Esophagus muscularis mucosa (tissue), 4 donors: ENCODE data around the gene ALG14. TPM values are rescaled to one million over a fixed set of nuclear protein-coding genes. Genes with fewer than 3 reads are reported as not detected.

Source experiments
- DNase-seq: peaks from one replicate; pipeline ENCODE4 v3.0.0-alpha.2; 2017; ENCODE audit errors: extremely low spot score
- H3K27ac ChIP-seq, 4 donors: fragments of 200-600 bp; sonication (generic); replicated peaks in 1 of 4; 1 replicate in 3 of 4; 2 replicates in 1 of 4; pipeline ENCODE4 v1.5.1; 2016 to 2019; ENCODE audit warnings: mild to moderate bottlenecking in 1 of 4
- H3K27me3 ChIP-seq, 4 donors: fragments of 200-600 bp; sonication (generic); one replicate each; pipeline versions ENCODE4 v1.5.1 to v1.6.0; 2016 to 2019
- H3K36me3 ChIP-seq, 4 donors: fragments of 200-600 bp; sonication (generic); one replicate each; pipeline ENCODE4 v1.5.1; 2016 to 2019
- H3K4me1 ChIP-seq, 4 donors: fragments of 200-600 bp; sonication (generic); one replicate each; pipeline ENCODE4 v1.5.1; 2016 to 2019
- H3K4me3 ChIP-seq, 4 donors: fragments of 200-600 bp; sonication (generic); 1 replicate in 2 of 4; 2 replicates in 2 of 4; pipeline ENCODE4 v1.5.1; 2016 to 2019; ENCODE audit warnings: mild to moderate bottlenecking in 4 of 4, moderate library complexity in 1 of 4
- H3K9me3 ChIP-seq, 4 donors: fragments of 200-600 bp; sonication (generic); 1 replicate in 3 of 4; 2 replicates in 1 of 4; pipeline ENCODE4 v1.5.1; 2016 to 2019
- EP300 ChIP-seq: sonication (generic); formaldehyde crosslinking; IDR thresholded peaks from one replicate; pipeline ENCODE4 v1.6.1; 2017; ENCODE audit warnings: antibody characterized with exemption
- POLR2A ChIP-seq: fragments of 450-650 bp; IDR thresholded peaks from one replicate; pipeline ENCODE4 v1.6.1; 2017; ENCODE audit warnings: antibody characterized with exemption, moderate library complexity, mild to moderate bottlenecking, low read depth
- POLR2AphosphoS5 ChIP-seq, 2 donors: sonication (generic); formaldehyde crosslinking; IDR thresholded peaks; one replicate each; pipeline ENCODE4 v1.6.1; 2017; ENCODE audit warnings: antibody characterized with exemption in 2 of 2
- WGBS: methylation state at CpG from one replicate; pipeline ENCODE4 v1.1.5; 2018; 5-methylcytosine and 5-hydroxymethylcytosine counted together
- intact Hi-C: fragments of 100-400 bp; cut with DNase I; formaldehyde crosslinking; loops from one replicate; pipeline ENCODE4 v1.15.1; 2023
- total RNA-seq, 4 donors: library from RNA; depleted of rRNA; stranded (reverse); fragments of >200 nt; gene quantifications; one replicate each; pipeline versions ENCODE4 v1.1.0 to v1.2.1, GENCODE V29; 2016
- TF ChIP-seq, protein P1 (sequence below), 3 experiments: fragments of 200-600 bp in 2 of 3; fragments of 450-650 bp in 1 of 3; sonication (generic) in 2 of 3; IDR thresholded peaks; one replicate each; pipeline ENCODE4 v1.5.1; 2017 to 2019; ENCODE audit warnings: antibody characterized with exemption in 3 of 3, mild to moderate bottlenecking in 2 of 3, moderate library complexity in 1 of 3

Gene ALG14
- total RNA-seq, 4 donors from 2014 or later, result 0.52 to 0.83 (median 0.74) TPM

DNA sequence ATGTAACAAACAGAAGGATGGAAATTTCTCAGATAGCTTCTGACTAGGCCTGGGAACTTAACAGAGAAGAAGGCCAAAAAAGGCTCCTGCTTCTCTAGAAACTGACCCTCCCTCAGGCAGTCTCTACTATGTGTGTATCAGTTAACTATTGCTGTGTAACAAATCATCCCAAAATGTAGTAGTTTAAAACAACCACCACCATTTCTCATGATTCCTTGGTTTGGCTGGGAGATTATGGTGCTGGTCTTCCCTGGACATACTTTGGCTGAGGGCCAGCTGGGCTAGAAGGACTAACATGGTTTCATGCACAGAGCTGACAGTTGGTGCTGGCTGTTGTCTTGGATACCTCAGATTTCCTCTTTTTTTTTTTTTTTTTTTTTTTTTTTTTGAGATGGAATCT, 119.6 kb downstream of the ALG14 start:
- Histone ChIP-seq H3K4me3 (no peak overlapping the region), H3K9me3 (no peaks in the 10 kb centered on the region), H3K36me3 (no peaks in the 10 kb centered on the region), H3K4me1 (peaks cover 26 to 29% (median 29%) of the 10 kb centered on the region in 4 donors), H3K27ac (no peak overlapping the region), H3K27me3 (no peaks in the 10 kb centered on the region)
- intact Hi-C loops, result no loop called here
- TF ChIP-seq EP300 (no peak), POLR2A (no peak), POLR2AphosphoS5 (IDR thresholded peaks at IDR 0.05) (no peak)
- TF ChIP-seq, protein P1, sequence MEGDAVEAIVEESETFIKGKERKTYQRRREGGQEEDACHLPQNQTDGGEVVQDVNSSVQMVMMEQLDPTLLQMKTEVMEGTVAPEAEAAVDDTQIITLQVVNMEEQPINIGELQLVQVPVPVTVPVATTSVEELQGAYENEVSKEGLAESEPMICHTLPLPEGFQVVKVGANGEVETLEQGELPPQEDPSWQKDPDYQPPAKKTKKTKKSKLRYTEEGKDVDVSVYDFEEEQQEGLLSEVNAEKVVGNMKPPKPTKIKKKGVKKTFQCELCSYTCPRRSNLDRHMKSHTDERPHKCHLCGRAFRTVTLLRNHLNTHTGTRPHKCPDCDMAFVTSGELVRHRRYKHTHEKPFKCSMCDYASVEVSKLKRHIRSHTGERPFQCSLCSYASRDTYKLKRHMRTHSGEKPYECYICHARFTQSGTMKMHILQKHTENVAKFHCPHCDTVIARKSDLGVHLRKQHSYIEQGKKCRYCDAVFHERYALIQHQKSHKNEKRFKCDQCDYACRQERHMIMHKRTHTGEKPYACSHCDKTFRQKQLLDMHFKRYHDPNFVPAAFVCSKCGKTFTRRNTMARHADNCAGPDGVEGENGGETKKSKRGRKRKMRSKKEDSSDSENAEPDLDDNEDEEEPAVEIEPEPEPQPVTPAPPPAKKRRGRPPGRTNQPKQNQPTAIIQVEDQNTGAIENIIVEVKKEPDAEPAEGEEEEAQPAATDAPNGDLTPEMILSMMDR (IDR thresholded peaks at IDR 0.05), result no peak
- DNase-seq, result no peak

DNA sequence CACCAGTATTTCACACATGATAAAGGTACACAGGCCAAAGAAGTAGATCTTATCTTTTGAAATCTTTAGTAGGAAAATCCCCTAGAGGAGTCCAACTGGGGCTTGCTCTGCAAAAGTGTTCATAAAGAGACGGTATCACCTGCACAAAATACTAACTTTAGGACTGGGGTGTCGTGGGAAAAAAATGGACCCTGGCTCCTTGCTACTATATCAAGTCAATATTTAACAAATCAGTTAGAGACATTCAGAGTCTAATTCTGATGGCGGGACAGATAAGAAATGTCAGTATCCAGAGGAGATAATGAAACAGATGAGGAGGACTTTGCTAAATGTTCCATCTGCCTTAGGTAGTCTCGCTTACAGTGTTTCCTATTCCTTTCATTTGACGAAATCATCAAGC, 120.2 kb downstream of the ALG14 start:
- no peak overlapping the region for H3K4me3 ChIP-seq
- WGBS, result 96% methylated on average over 5 of the region's 5 CpGs
- intact Hi-C loops, result no loop called here
- no peaks in the 10 kb centered on the region for H3K27me3 ChIP-seq
- H3K9me3 ChIP-seq, result no peaks in the 10 kb centered on the region
- no peak for DNase-seq
- no peaks in the 10 kb centered on the region for H3K36me3 ChIP-seq
- H3K27ac ChIP-seq, result no peak overlapping the region
- H3K4me1 ChIP-seq, result peaks cover 26 to 30% (median 29%) of the 10 kb centered on the region in 4 donors
- TF ChIP-seq EP300 (no peak), POLR2A (no peak), POLR2AphosphoS5 (IDR thresholded peaks at IDR 0.05) (no peak)
- TF ChIP-seq, protein P1 (IDR thresholded peaks at IDR 0.05), result no peak

DNA sequence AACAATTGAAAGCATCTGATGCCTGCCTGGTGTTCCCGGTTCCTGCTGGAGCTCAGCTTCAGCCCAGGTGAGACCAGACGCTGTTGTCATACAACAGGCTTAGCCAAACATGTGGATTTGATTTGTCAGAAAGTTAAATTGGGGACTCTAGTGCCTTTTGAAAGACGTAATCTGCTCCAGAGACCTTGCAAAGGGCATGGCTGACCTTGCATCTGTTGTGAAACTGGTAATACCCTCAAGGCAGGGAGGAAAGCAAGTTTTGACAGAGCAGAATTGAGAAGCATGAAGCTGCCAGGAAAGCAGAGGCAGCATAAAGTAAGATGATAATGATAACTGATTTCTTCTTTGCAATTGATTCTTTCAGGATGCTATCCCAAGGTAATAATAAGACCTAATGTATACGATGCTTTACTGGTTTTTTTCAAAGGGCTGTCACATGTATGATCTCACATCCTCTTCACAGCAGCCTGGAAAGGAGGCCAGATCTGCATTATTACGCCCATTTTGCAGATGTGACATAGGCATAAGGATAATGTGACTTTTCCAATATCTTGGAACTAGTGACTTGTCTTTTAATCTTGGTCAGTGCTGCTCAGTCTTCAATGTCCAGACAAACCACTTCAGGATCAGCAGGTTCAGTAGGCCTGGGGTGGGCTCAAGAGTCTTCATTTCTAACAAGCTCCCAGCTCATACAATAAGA, 121.1 kb downstream of the ALG14 start:
- intact Hi-C loops, result no loop called here
- TF ChIP-seq, protein P1 (IDR thresholded peaks at IDR 0.05), result no peak
- TF ChIP-seq POLR2A (no peak), EP300 (no peak), POLR2AphosphoS5 (IDR thresholded peaks at IDR 0.05) (no peak)
- Histone ChIP-seq H3K27me3 (no peaks in the 10 kb centered on the region), H3K9me3 (no peaks in the 10 kb centered on the region), H3K4me1 (peaks cover 26 to 37% (median 33%) of the 10 kb centered on the region in 4 donors), H3K4me3 (no peak overlapping the region), H3K27ac (no peak overlapping the region), H3K36me3 (no peaks in the 10 kb centered on the region)
- WGBS, result 91% methylated on average over 5 of the region's 5 CpGs
- DNase-seq, result no peak

DNA sequence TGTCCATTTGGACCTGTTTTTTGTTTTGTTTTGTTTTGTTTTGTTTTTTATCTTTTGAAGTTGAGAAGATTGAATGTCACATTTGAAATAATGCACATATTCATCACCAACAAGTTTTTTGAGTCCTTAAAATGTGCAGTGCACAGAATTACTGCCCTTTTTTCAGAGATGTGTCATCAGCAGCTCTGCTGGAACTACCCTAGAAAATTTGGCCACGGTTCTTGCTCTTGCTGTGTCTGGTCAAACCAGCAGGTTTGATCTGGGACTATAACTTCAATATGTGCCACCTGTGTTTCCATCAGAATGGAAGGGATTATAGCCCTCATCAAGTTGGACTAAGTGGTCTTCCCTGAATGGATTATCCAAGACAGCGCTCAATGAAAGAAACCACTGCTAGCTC, 121.7 kb downstream of the ALG14 start:
- Histone ChIP-seq H3K9me3 (no peaks in the 10 kb centered on the region), H3K4me3 (no peak overlapping the region), H3K27me3 (no peaks in the 10 kb centered on the region), H3K27ac (no peak overlapping the region), H3K4me1 (peaks cover 20 to 35% (median 30%) of the 10 kb centered on the region in 4 donors), H3K36me3 (no peaks in the 10 kb centered on the region)
- 92% methylated on average over 2 of the region's 2 CpGs for WGBS
- TF ChIP-seq, protein P1 (IDR thresholded peaks at IDR 0.05), result no peak
- no peak for TF ChIP-seq POLR2A
- TF ChIP-seq POLR2AphosphoS5 (IDR thresholded peaks at IDR 0.05), result no peak
- no peak for TF ChIP-seq EP300
- intact Hi-C loops, result no loop called here
- DNase-seq, result no peak
